Nephron (organoid): ENCODE measurements around the gene KLHDC8A.
A peak's percentile ranks its signal among the peaks of the same experiment; 100 is the strongest.

ENCODE experiments used
- H3K27ac Mint-ChIP-seq, 3 experiments: 2 replicates each; pipeline ENCODE4 v1.8.0; 2020; ENCODE audit warnings: mixed read lengths in 3 of 3, mild to moderate bottlenecking in 2 of 3, moderate library complexity in 1 of 3
- H3K27me3 Mint-ChIP-seq: 2 replicates; pipeline ENCODE4 v1.8.0; 2021; ENCODE audit warnings: low read depth, mild to moderate bottlenecking, moderate library complexity, mixed read lengths
- H3K36me3 Mint-ChIP-seq: 2 replicates; pipeline ENCODE4 v1.8.0; 2020; ENCODE audit warnings: low read depth, mixed read lengths
- H3K4me1 Mint-ChIP-seq: 2 replicates; pipeline ENCODE4 v1.8.0; 2020; ENCODE audit warnings: mixed read lengths
- H3K4me3 Mint-ChIP-seq, 3 experiments: 2 replicates each; pipeline ENCODE4 v1.8.0; 2020; ENCODE audit warnings: mild to moderate bottlenecking in 3 of 3, mixed read lengths in 3 of 3, moderate library complexity in 2 of 3
- H3K9me3 Mint-ChIP-seq: 2 replicates; pipeline ENCODE4 v1.8.0; 2020; ENCODE audit warnings: mixed read lengths
- TF ChIP-seq, protein P1 (sequence below), 3 experiments: fragments of 200-600 bp; sonication (generic); IDR thresholded peaks; one replicate each; pipeline ENCODE4 v1.5.0; 2021; ENCODE audit warnings: antibody characterized with exemption in 3 of 3; ENCODE audit not compliant: unreplicated experiment in 3 of 3

Gene KLHDC8A

DNA sequence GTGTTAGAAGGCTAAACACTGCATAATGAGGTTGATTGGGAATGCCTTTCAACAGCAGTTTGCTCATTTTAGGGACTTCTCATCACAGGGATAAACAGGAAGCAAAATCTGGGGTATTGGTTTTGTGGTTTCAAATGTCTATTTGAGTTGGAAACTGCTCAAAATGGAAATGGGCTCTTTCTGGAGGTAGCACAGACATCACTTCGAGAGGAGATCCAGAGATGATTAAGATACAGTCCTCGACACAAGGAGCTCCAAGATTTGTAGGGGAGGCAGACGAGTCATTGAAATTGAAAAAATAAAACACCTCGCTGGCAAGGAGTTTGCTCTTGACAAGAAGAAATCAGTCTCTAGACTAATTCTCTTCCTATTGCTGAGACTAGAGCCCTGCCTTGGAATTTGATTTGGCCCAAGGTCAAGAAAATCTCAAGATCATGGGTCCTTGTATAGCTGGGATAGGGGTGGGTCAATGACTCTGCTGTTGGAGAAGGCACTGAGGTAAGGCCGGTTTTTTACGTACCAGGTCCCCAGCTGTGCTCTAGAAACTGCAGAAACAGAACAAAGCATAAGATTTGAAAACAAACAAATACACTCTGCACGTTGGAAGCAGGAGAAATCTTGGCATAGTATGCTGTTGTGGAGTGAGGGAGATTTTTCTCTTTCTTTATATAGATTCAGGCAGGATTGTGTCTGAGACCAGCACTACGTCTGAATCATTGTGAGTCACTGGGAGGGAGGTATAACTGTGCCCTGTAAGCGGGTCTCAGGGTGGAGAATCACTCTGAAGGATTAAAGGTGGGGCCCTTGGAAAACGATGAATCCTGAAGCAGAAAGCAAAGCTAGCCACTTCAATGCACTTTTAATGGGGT, 17.7 kb upstream of the KLHDC8A start:
- no peaks in the 10 kb centered on the region for H3K27me3 Mint-ChIP-seq

DNA sequence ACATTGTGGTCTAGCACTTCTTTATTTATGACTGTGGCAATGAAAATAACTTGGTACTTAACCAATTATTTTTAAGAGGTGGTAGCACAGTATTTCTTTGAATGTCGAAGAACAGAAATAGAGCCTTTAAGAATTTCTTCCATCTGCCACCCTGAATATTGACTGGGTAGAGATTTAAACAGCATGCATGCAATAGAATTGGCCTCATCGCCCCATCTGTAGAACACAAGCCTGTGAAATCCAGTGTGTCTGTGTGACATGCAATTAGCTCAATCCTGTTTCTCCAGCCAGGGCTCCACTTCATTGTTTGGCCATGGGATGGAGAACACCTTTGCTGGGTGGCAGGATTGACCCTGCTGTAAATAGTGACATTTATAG, 17.1 kb upstream of the KLHDC8A start:
- no peaks in the 10 kb centered on the region for H3K9me3 Mint-ChIP-seq
- no peaks in the 10 kb centered on the region for H3K36me3 Mint-ChIP-seq
- peak overlapping the region; percentile 89 to 92 (median 89) for H3K27ac Mint-ChIP-seq
- H3K4me3 Mint-ChIP-seq: peak overlapping the region in 2 of 3 experiments; percentile 54 to 72
- H3K27me3 Mint-ChIP-seq: no peaks in the 10 kb centered on the region
- H3K4me1 Mint-ChIP-seq: peaks cover 70% of the 10 kb centered on the region
- TF ChIP-seq, protein P1, sequence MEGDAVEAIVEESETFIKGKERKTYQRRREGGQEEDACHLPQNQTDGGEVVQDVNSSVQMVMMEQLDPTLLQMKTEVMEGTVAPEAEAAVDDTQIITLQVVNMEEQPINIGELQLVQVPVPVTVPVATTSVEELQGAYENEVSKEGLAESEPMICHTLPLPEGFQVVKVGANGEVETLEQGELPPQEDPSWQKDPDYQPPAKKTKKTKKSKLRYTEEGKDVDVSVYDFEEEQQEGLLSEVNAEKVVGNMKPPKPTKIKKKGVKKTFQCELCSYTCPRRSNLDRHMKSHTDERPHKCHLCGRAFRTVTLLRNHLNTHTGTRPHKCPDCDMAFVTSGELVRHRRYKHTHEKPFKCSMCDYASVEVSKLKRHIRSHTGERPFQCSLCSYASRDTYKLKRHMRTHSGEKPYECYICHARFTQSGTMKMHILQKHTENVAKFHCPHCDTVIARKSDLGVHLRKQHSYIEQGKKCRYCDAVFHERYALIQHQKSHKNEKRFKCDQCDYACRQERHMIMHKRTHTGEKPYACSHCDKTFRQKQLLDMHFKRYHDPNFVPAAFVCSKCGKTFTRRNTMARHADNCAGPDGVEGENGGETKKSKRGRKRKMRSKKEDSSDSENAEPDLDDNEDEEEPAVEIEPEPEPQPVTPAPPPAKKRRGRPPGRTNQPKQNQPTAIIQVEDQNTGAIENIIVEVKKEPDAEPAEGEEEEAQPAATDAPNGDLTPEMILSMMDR (IDR thresholded peaks at IDR 0.05; ENCODE audit: unreplicated experiment in 3 of 3): no peak

More for the DNA sequence above, 17.7 kb upstream of the KLHDC8A start:
- no peaks in the 10 kb centered on the region for H3K36me3 Mint-ChIP-seq
- no peaks in the 10 kb centered on the region for H3K9me3 Mint-ChIP-seq
- H3K4me1 Mint-ChIP-seq: peaks cover 70% of the 10 kb centered on the region
- H3K4me3 Mint-ChIP-seq: peak overlapping the region in 2 of 3 experiments; percentile 54 to 72
- H3K27ac Mint-ChIP-seq: peak overlapping the region; percentile 89 to 92 (median 89)
- TF ChIP-seq, protein P1 (IDR thresholded peaks at IDR 0.05; ENCODE audit: unreplicated experiment in 3 of 3): no peak

DNA sequence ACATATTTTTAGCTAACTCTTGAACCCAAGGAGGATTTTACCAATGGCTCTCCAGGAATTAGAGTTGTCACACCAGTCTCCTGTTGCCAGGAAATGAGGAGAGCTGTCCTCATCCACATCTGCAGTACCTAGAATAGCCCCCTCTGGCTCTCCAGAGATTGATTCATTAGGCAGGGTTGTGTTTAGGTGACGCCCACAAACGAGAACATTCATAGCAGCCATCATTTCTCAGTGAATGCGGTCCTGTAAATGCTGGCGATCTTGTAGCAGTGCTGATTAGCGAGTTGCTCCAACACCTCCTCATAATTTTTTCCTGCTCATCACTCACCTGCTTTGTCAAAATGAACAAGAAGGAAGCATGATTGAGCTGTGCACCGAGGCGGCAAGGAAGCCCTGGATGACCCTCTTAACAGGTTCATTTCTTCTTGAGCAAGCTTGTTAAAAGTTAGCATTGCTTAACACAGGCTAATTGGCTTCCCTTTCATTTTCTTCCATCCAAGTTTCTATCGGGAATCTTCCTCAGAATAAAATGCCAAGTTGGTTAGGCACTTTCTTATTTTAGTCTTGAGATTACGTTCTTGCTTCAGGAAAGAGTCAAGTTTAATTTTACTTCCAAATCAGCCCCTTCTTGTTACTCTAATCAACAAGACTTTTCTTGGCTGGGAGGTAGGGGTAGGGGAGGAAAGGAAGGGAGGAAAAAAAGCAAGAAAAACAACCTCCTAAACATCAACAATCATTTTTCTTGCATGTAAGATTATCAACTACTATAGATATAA, 16.5 kb upstream of the KLHDC8A start:
- H3K36me3 Mint-ChIP-seq: no peaks in the 10 kb centered on the region
- H3K9me3 Mint-ChIP-seq: no peaks in the 10 kb centered on the region
- peak overlapping the region; percentile 89 to 92 (median 89) for H3K27ac Mint-ChIP-seq
- H3K4me1 Mint-ChIP-seq: peaks cover 70% of the 10 kb centered on the region
- TF ChIP-seq, protein P1 (IDR thresholded peaks at IDR 0.05; ENCODE audit: unreplicated experiment in 3 of 3): no peak
- no peaks in the 10 kb centered on the region for H3K27me3 Mint-ChIP-seq
- peak overlapping the region; percentile 52 to 72 (median 54) for H3K4me3 Mint-ChIP-seq

DNA sequence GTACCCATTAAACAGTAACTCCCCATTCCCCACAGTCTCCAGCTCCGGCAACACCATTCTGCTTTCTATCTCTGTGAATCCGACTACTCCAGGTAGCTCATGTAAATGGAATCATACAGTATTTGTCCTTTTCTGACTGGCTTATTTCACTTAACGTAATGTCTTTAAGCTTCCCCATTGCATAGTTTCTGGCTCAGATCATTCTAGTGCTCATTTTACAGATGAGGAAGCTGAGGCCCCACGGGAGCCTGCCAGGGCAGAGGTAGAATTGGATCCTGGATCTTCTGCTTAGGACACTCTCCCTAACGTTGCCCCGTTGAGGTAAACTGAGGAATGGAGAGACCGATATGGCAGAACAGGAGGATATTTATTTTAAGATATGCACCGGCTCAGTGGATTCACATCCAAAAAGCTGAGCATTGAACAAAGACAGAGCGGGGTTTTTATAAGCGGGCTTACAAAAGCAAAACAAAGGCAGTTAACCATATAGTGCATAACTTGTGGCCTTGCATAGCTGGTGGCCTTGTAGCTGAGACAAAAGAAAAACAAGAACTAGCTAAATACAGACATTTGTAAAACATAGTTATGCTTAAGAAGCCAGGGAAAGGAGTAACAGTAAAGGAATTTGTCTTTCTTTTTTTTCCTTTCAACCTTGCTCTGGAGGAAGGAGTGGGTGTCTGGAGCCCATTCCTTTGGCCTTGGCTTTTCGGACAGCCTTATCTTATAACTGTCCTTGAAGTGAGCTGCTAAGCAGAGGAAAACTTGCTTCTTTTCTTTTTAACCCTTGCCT, 15.3 kb upstream of the KLHDC8A start:
- peak overlapping the region; percentile 89 to 92 (median 89) for H3K27ac Mint-ChIP-seq
- H3K4me3 Mint-ChIP-seq: peak overlapping the region in 2 of 3 experiments; percentile 36 to 54
- no peaks in the 10 kb centered on the region for H3K27me3 Mint-ChIP-seq
- H3K4me1 Mint-ChIP-seq: peaks cover 75% of the 10 kb centered on the region
- TF ChIP-seq, protein P1 (IDR thresholded peaks at IDR 0.05; ENCODE audit: unreplicated experiment in 3 of 3): no peak
- no peaks in the 10 kb centered on the region for H3K36me3 Mint-ChIP-seq
- H3K9me3 Mint-ChIP-seq: no peaks in the 10 kb centered on the region

DNA sequence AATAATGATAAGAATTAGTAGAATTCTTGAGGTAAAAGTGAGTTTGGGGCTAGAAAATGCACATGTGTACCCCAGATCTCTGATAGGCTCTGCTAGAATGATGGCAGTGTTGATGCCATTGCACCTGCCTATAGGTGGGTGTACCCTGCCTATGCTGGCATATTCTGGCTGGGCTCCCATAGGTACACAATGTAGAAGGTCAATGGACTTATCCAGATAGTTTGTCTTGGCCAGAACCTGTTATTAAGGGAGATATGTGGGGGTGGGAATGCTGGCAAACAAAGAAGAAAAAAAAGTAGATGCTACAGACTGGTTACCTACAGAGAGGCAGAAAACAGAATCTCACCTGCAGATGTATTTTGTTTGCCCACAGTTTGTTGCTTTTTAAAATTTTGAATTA, 14.1 kb upstream of the KLHDC8A start:
- TF ChIP-seq, protein P1 (IDR thresholded peaks at IDR 0.05; ENCODE audit: unreplicated experiment in 3 of 3): no peak
- no peaks in the 10 kb centered on the region for H3K36me3 Mint-ChIP-seq

More for the DNA sequence above, 14.1 kb upstream of the KLHDC8A start:
- Mint-ChIP-seq H3K4me1 (peaks cover 73% of the 10 kb centered on the region), H3K9me3 (no peaks in the 10 kb centered on the region), H3K27me3 (no peaks in the 10 kb centered on the region), H3K27ac (peak overlapping the region in 2 of 3 experiments; percentile 96 to 99), H3K4me3 (no peak overlapping the region)
